Measurements from ENCODE around the gene MEF2D.

Gene MEF2D

GRCh38 chr1:156464825-156465452 lies 35.6 kb downstream of the MEF2D start:
- no peaks in the 10 kb centered on the region for H3K9me3 ChIP-seq (ENCODE audit: insufficient read depth, low read depth, low read length)
- no peaks in the 10 kb centered on the region for H4K20me1 ChIP-seq (ENCODE audit: insufficient read depth, low read length, poor library complexity, severe bottlenecking)
- peaks cover 37% of the 10 kb centered on the region for H3K36me3 ChIP-seq (ENCODE audit: insufficient read depth, low read length)
- no peaks in the 10 kb centered on the region for H3K79me2 ChIP-seq (ENCODE audit: insufficient read depth, low read length)
- H3K9me2 ChIP-seq (replicated peaks; ENCODE audit: low read depth, low read length): no peaks in the 10 kb centered on the region
- no peak overlapping the region for H3K4me2 ChIP-seq (ENCODE audit: low read depth, low read length, poor library complexity, severe bottlenecking)
- no peaks in the 10 kb centered on the region for H3K27me3 ChIP-seq (ENCODE audit: insufficient read depth, low read length, poor library complexity, severe bottlenecking)
- H3K4me3 ChIP-seq (ENCODE audit: low read length, poor library complexity, severe bottlenecking): no peak overlapping the region
- no peak overlapping the region for H2AFZ ChIP-seq (ENCODE audit: low read length)
- no peaks in the 10 kb centered on the region for H3K4me1 ChIP-seq (ENCODE audit: insufficient read depth, low read length, poor library complexity, severe bottlenecking)
- no peak overlapping the region for H3K9ac ChIP-seq (ENCODE audit: low read depth, low read length, poor library complexity, severe bottlenecking)
- TF ChIP-seq CTCF (conservative IDR thresholded peaks at IDR 0.05; ENCODE audit: low read length) (no peak), EZH2phosphoT487 (IDR thresholded peaks at IDR 0.05; ENCODE audit: borderline replicate concordance) (no peak)
- H3F3A ChIP-seq (ENCODE audit: low read depth): no peaks in the 10 kb centered on the region

GRCh38 chr1:156464335-156464734 lies 36.2 kb downstream of the MEF2D start:
- no peaks in the 10 kb centered on the region for H3F3A ChIP-seq (ENCODE audit: low read depth)
- no peak overlapping the region for H3K9ac ChIP-seq (ENCODE audit: low read depth, low read length, poor library complexity, severe bottlenecking)
- H3K9me3 ChIP-seq (ENCODE audit: insufficient read depth, low read depth, low read length): no peaks in the 10 kb centered on the region
- H3K79me2 ChIP-seq (ENCODE audit: insufficient read depth, low read length): no peaks in the 10 kb centered on the region
- H3K4me1 ChIP-seq (ENCODE audit: insufficient read depth, low read length, poor library complexity, severe bottlenecking): no peaks in the 10 kb centered on the region
- no peak overlapping the region for H3K4me2 ChIP-seq (ENCODE audit: low read depth, low read length, poor library complexity, severe bottlenecking)
- no peaks in the 10 kb centered on the region for H4K20me1 ChIP-seq (ENCODE audit: insufficient read depth, low read length, poor library complexity, severe bottlenecking)
- H3K9me2 ChIP-seq (replicated peaks; ENCODE audit: low read depth, low read length): no peaks in the 10 kb centered on the region
- no peaks in the 10 kb centered on the region for H3K27me3 ChIP-seq (ENCODE audit: insufficient read depth, low read length, poor library complexity, severe bottlenecking)
- TF ChIP-seq EZH2phosphoT487 (IDR thresholded peaks at IDR 0.05; ENCODE audit: borderline replicate concordance) (no peak), CTCF (conservative IDR thresholded peaks at IDR 0.05; ENCODE audit: low read length) (no peak)
- peaks cover 31% of the 10 kb centered on the region for H3K36me3 ChIP-seq (ENCODE audit: insufficient read depth, low read length)
- no peak overlapping the region for H2AFZ ChIP-seq (ENCODE audit: low read length)
- no peak overlapping the region for H3K4me3 ChIP-seq (ENCODE audit: low read length, poor library complexity, severe bottlenecking)

GRCh38 chr1:156463874-156464273 lies 36.7 kb downstream of the MEF2D start:
- Histone ChIP-seq H3K36me3 (ENCODE audit: insufficient read depth, low read length) (peaks cover 30% of the 10 kb centered on the region), H3K9ac (ENCODE audit: low read depth, low read length, poor library complexity, severe bottlenecking) (no peak overlapping the region), H3K9me2 (replicated peaks; ENCODE audit: low read depth, low read length) (no peaks in the 10 kb centered on the region), H3K27me3 (ENCODE audit: insufficient read depth, low read length, poor library complexity, severe bottlenecking) (no peaks in the 10 kb centered on the region), H3K4me1 (ENCODE audit: insufficient read depth, low read length, poor library complexity, severe bottlenecking) (no peaks in the 10 kb centered on the region), H3F3A (ENCODE audit: low read depth) (no peaks in the 10 kb centered on the region), H3K4me2 (ENCODE audit: low read depth, low read length, poor library complexity, severe bottlenecking) (no peak overlapping the region), H3K9me3 (ENCODE audit: insufficient read depth, low read depth, low read length) (no peaks in the 10 kb centered on the region), H2AFZ (ENCODE audit: low read length) (no peak overlapping the region), H3K79me2 (ENCODE audit: insufficient read depth, low read length) (no peaks in the 10 kb centered on the region), H3K4me3 (ENCODE audit: low read length, poor library complexity, severe bottlenecking) (no peak overlapping the region), H4K20me1 (ENCODE audit: insufficient read depth, low read length, poor library complexity, severe bottlenecking) (no peaks in the 10 kb centered on the region)
- no peak for TF ChIP-seq CTCF (conservative IDR thresholded peaks at IDR 0.05; ENCODE audit: low read length)
- no peak for TF ChIP-seq EZH2phosphoT487 (IDR thresholded peaks at IDR 0.05; ENCODE audit: borderline replicate concordance)
